NT2/D1 (cell line): ENCODE measurements around the gene MPV17.
"Not testable (repeated sequence)": the region's sequence is repeated elsewhere in the genome, so short reads cannot be mapped to it uniquely, and the experiment has no call there.

Source experiments
- YY1 ChIP-seq: IDR thresholded peaks from 2 replicates; pipeline ENCODE4 v1.6.1; 2011; ENCODE audit not compliant: insufficient read length, insufficient read depth
- ZNF274 ChIP-seq: IDR thresholded peaks from 2 replicates; pipeline ENCODE4 v1.6.1; 2011; ENCODE audit warnings: mild to moderate bottlenecking, low read depth, low read length

DNA sequence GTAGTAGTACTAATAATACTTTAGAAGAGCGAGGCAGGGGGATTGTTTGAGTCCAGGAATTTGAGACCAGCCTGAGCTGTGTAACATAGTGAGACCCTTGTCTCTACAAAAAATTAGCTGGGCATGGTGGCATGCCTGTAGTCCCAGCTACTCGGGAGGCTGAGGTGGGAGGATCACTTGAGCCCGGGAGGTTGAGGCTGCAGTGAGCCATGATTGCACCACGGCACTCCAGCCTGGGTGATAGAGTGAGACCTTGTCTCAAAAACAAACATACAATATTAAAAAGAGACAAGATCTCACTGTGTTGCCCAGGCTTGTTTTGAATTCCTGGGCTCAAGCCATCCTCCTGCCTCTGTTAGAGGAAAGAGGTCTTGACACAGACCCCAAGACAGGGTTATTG, 22.3 kb downstream of the MPV17 start:
- not testable (repeated sequence) for TF ChIP-seq YY1, ZNF274
